K562 (cell line): ENCODE results near the gene SIRT2. TPM values are rescaled to one million over a fixed set of nuclear protein-coding genes. Genes with fewer than 3 reads are reported as not detected.
A peak's percentile ranks its signal among the peaks of the same experiment; 100 is the strongest.

Source experiments
- CBFA2T2 ChIP-seq: fragments of 450-650 bp; conservative IDR thresholded peaks from 2 replicates; pipeline ENCODE4 v1.6.1; 2017; ENCODE audit warnings: mild to moderate bottlenecking
- CBFB ChIP-seq: sonication (generic); formaldehyde crosslinking; IDR thresholded peaks from 2 replicates; pipeline ENCODE4 v1.4.0; 2020; ENCODE audit warnings: mild to moderate bottlenecking, missing genetic modification reagents
- CHD1 ChIP-seq: fragments of 200-600 bp; sonication (generic); IDR thresholded peaks from one replicate; pipeline ENCODE4 v1.6.1; 2012; ENCODE audit warnings: mild to moderate bottlenecking, moderate library complexity, low read length, inconsistent platforms
- CREB3L1 ChIP-seq: fragments of 450-650 bp; IDR thresholded peaks from 2 replicates; pipeline ENCODE4 v1.6.1; 2014; ENCODE audit warnings: low read depth, mild to moderate bottlenecking, moderate library complexity, borderline replicate concordance
- ELK1 ChIP-seq: sonication (generic); formaldehyde crosslinking; IDR thresholded peaks from 2 replicates; pipeline ENCODE4 v1.8.1; 2022; ENCODE audit warnings: missing genetic modification reagents
- FOXP1 ChIP-seq: sonication (generic); formaldehyde crosslinking; IDR thresholded peaks from 2 replicates; pipeline ENCODE4 v1.8.0; 2022; ENCODE audit warnings: mild to moderate bottlenecking, missing genetic modification reagents
- MEF2A ChIP-seq: IDR thresholded peaks from 2 replicates; pipeline ENCODE4 v1.6.1; 2011; ENCODE audit warnings: low read depth, mild to moderate bottlenecking, low read length, moderate library complexity; ENCODE audit not compliant: control insufficient read depth
- MEIS2 ChIP-seq: fragments of 450-650 bp; IDR thresholded peaks from 2 replicates; pipeline ENCODE4 v1.6.1; 2014; ENCODE audit warnings: mild to moderate bottlenecking; ENCODE audit not compliant: partially characterized antibody
- PRPF4 ChIP-seq: fragments of 200-400 bp; formaldehyde crosslinking; IDR thresholded peaks from one replicate; pipeline ENCODE4 v1.6.1; 2017; ENCODE audit warnings: low read length, low read depth, mild to moderate bottlenecking; ENCODE audit not compliant: insufficient read depth, poor library complexity, severe bottlenecking
- SRSF1 ChIP-seq: fragments of 200-400 bp; formaldehyde crosslinking; IDR thresholded peaks from 2 replicates; pipeline ENCODE4 v1.6.1; 2017; ENCODE audit warnings: mild to moderate bottlenecking, low read depth, low read length, moderate library complexity
- TCF7L2 ChIP-seq: fragments of 150-350 bp; IDR thresholded peaks from 2 replicates; pipeline ENCODE4 v1.6.1; 2016; ENCODE audit warnings: low read depth, mild to moderate bottlenecking, low read length, moderate library complexity
- U2AF1 ChIP-seq: fragments of 200-400 bp; formaldehyde crosslinking; optimal IDR thresholded peaks from 2 replicates; pipeline ENCODE3; 2017; ENCODE audit warnings: mild to moderate bottlenecking, low read depth, low read length, moderate library complexity
- U2AF2 ChIP-seq: fragments of 200-400 bp; formaldehyde crosslinking; optimal IDR thresholded peaks from 2 replicates; pipeline ENCODE3; 2017; ENCODE audit warnings: low read depth, mild to moderate bottlenecking, low read length
- ZBTB34 ChIP-seq: fragments of 250-450 bp; sonication (Bioruptor Pico); IDR thresholded peaks from 2 replicates; pipeline ENCODE4 v1.8.0; 2021; ENCODE audit warnings: mild to moderate bottlenecking, moderate library complexity
- ZFP1 ChIP-seq: fragments of 450-650 bp; formaldehyde crosslinking; IDR thresholded peaks from 2 replicates; pipeline ENCODE4 v1.4.0; 2020; ENCODE audit warnings: mild to moderate bottlenecking, mixed read lengths
- ZNF445 ChIP-seq: fragments of 250-450 bp; sonication (Bioruptor Pico); IDR thresholded peaks from 2 replicates; pipeline ENCODE4 v1.4.0; 2020; ENCODE audit warnings: low read depth, mild to moderate bottlenecking, moderate library complexity
- ZNF609 ChIP-seq: sonication (generic); formaldehyde crosslinking; IDR thresholded peaks from 2 replicates; pipeline ENCODE4 v1.8.1; 2023; ENCODE audit warnings: missing genetic modification reagents, mild to moderate bottlenecking, borderline replicate concordance
- ZNF77 ChIP-seq: fragments of 250-450 bp; sonication (Bioruptor Pico); IDR thresholded peaks from 2 replicates; pipeline ENCODE4 v1.5.0; 2020
- ZSCAN32 ChIP-seq: fragments of 450-650 bp; formaldehyde crosslinking; IDR thresholded peaks from 2 replicates; pipeline ENCODE4 v1.4.0; 2020; ENCODE audit warnings: mild to moderate bottlenecking, moderate library complexity
- polyA plus RNA-seq, 8 experiments: library from polyadenylated mRNA; depleted of rRNA in 4 of 8; stranded (reverse) in 5 of 8; unstranded in 3 of 8; fragments of >200 nt; fragmentation: Nextera tagmentation in 2 of 8; fragmentation: Illumina TruSeq in 1 of 8; extraction: Ambion mirVana in 2 of 8; extraction: Trizol in 1 of 8; gene quantifications; 2 replicates each; pipeline versions ENCODE4 v1.2.1 to v1.2.3, GENCODE V29; 2011 to 2014; ENCODE audit warnings: inconsistent platforms in 1 of 8, missing spikeins in 1 of 8
- total RNA-seq, 7 experiments: library from RNA; depleted of rRNA in 6 of 7; stranded (reverse); fragments of >200 nt in 6 of 7; fragmentation: Illumina TruSeq in 2 of 7; extraction: Trizol in 2 of 7; gene quantifications; 2 replicates each; pipeline versions ENCODE4 v1.2.1 to v1.2.3, GENCODE V29; 2011 to 2021; ENCODE audit warnings: low replicate concordance in 1 of 7

Gene SIRT2
- total and polyA plus RNA-seq, 9 of the 15 experiments (the other 6 are each of a cell fraction or from before 2014, with no cell fraction given): 2.3 to 35.2 (median 22.9) TPM

GRCh38 chr19:38849860-38850435 is 49.5 kb downstream of the SIRT2 start, which contains the start of gene HNRNPL (continued):
- TF ChIP-seq SRSF1 (no peak), ZNF77 (CRISPR knock-in tag) (no peak), U2AF1 (no peak), MEF2A (no peak), CHD1 (no peak), ZFP1 (CRISPR knock-in tag) (no peak), ZNF609 (CRISPR knock-in tag) (0 out of 2 replicates have a peak, but pooled peaks have one; percentile 30), ZBTB34 (no peak), ELK1 (CRISPR knock-in tag) (no peak), CBFA2T2 (no peak), ZSCAN32 (CRISPR knock-in tag) (no peak), ZNF445 (CRISPR knock-in tag) (no peak), TCF7L2 (no peak), PRPF4 (no peak), MEIS2 (no peak), U2AF2 (no peak), FOXP1 (CRISPR knock-in tag) (no peak; the same call in 1 of the 2 replicates), CBFB (CRISPR knock-in tag) (no peak), CREB3L1 (peak; percentile 68)
